ENCODE results near the gene CDC42EP3.

- TF ChIP-seq CTCF (IDR thresholded peaks at IDR 0.05) (no peak), POLR2A (IDR thresholded peaks at IDR 0.05) (no peak), POLR2AphosphoS5 (IDR thresholded peaks at IDR 0.05) (no peak)
These were observed 16.3 kb downstream of the CDC42EP3 start for GRCh38 chr2:37654932-37655841.
